K562 (cell line): ENCODE results near the gene PTK7. TPM values are rescaled to one million over a fixed set of nuclear protein-coding genes. Genes with fewer than 3 reads are reported as not detected.

Source experiments
- CHD7 ChIP-seq: fragments of 200-600 bp; sonication (generic); IDR thresholded peaks from one replicate; pipeline ENCODE4 v1.6.1; 2012; ENCODE audit warnings: mild to moderate bottlenecking, low read depth, low read length, inconsistent platforms
- E2F3 ChIP-seq: fragments of 250-450 bp; sonication (Bioruptor Pico); IDR thresholded peaks from 2 replicates; pipeline ENCODE4 v1.4.0; 2020; ENCODE audit warnings: mild to moderate bottlenecking
- EGR1 ChIP-seq: fragments of 450-650 bp; conservative IDR thresholded peaks from 2 replicates; pipeline ENCODE4 v1.6.1; 2017; ENCODE audit warnings: mild to moderate bottlenecking
- ESRRB ChIP-seq: fragments of 250-450 bp; sonication (Bioruptor Pico); IDR thresholded peaks from 2 replicates; pipeline ENCODE4 v1.5.0; 2020; ENCODE audit warnings: mild to moderate bottlenecking, moderate library complexity, borderline replicate concordance
- HBP1 ChIP-seq: fragments of 450-650 bp; formaldehyde crosslinking; IDR thresholded peaks from 2 replicates; pipeline ENCODE4 v1.4.0; 2022; ENCODE audit warnings: missing genetic modification characterization
- NFE2L1 ChIP-seq: fragments of 450-650 bp; IDR thresholded peaks from 2 replicates; pipeline ENCODE4 v1.6.1; 2016; ENCODE audit warnings: missing genetic modification characterization, low read depth, mild to moderate bottlenecking, missing compliant biosample characterization, moderate library complexity, borderline replicate concordance
- NUFIP1 ChIP-seq: fragments of 450-650 bp; IDR thresholded peaks from 2 replicates; pipeline ENCODE4 v1.6.1; 2018; ENCODE audit not compliant: partially characterized antibody
- RBM14 ChIP-seq: fragments of 200-400 bp; formaldehyde crosslinking; IDR thresholded peaks from 2 replicates; pipeline ENCODE4 v1.6.1; 2018; ENCODE audit warnings: low read depth, mild to moderate bottlenecking, low read length, moderate library complexity, borderline replicate concordance; ENCODE audit not compliant: insufficient read depth
- ZNF695 ChIP-seq: fragments of 450-650 bp; formaldehyde crosslinking; IDR thresholded peaks from 2 replicates; pipeline ENCODE4 v1.4.0; 2020; ENCODE audit warnings: mild to moderate bottlenecking, moderate library complexity
- polyA plus RNA-seq, 8 experiments: library from polyadenylated mRNA; depleted of rRNA in 4 of 8; stranded (reverse) in 5 of 8; unstranded in 3 of 8; fragments of >200 nt; fragmentation: Nextera tagmentation in 2 of 8; fragmentation: Illumina TruSeq in 1 of 8; extraction: Ambion mirVana in 2 of 8; extraction: Trizol in 1 of 8; gene quantifications; 2 replicates each; pipeline versions ENCODE4 v1.2.1 to v1.2.3, GENCODE V29; 2011 to 2014; ENCODE audit warnings: inconsistent platforms in 1 of 8, missing spikeins in 1 of 8
- total RNA-seq, 7 experiments: library from RNA; depleted of rRNA in 6 of 7; stranded (reverse); fragments of >200 nt in 6 of 7; fragmentation: Illumina TruSeq in 2 of 7; extraction: Trizol in 2 of 7; gene quantifications; 2 replicates each; pipeline versions ENCODE4 v1.2.1 to v1.2.3, GENCODE V29; 2011 to 2021; ENCODE audit warnings: low replicate concordance in 1 of 7
- TF ChIP-seq, protein P1 (sequence below): fragments of 250-450 bp; sonication (Bioruptor Pico); IDR thresholded peaks from 2 replicates; pipeline ENCODE4 v1.4.0; 2020; ENCODE audit warnings: mild to moderate bottlenecking, moderate library complexity

Gene PTK7
- total and polyA plus RNA-seq, 9 of the 15 experiments (the other 6 are each of a cell fraction or from before 2014, with no cell fraction given) = 0.20 to 6.8 (median 4.2) TPM

DNA sequence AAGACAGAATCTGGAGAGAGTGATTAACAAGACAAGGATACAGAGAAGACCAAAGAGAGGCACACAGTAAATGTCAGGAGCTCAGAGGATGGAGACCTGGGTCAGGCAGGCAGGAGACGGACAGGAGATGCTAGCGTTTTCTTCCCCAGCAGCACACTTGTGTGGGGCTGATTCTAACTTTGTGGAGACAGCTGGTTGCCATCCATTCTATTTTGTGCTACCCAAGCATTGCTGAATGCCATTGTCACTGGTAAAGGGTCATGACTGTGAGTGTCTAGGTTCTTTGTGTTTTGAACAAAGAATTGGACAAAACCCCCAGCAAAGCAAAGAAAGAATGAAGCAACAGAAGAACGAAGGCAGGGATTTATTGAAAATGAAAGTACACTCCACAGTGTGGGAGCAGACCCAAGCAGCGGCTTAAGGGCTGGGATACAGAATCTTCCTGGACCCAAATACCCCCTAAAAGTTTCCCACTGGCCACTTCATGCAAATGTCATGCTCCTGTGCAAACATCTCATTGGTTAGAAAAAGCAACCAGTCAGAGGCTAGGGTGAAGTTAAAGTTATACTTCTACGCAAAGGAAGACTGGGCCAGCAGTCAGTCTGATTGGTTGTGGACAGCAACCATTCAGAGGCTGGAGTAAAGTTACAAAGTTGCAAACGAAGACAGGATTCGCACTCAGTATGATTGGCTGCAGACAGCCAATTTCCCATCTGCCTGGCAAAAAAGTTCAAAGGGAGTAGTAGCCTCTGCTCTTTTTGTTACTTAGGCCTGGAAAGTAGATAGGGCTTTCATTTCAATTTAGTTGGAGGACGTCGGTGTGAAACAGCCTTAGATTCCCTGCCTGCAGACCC is 17.5 kb downstream of the PTK7 start (continued):
- TF ChIP-seq, protein P1, sequence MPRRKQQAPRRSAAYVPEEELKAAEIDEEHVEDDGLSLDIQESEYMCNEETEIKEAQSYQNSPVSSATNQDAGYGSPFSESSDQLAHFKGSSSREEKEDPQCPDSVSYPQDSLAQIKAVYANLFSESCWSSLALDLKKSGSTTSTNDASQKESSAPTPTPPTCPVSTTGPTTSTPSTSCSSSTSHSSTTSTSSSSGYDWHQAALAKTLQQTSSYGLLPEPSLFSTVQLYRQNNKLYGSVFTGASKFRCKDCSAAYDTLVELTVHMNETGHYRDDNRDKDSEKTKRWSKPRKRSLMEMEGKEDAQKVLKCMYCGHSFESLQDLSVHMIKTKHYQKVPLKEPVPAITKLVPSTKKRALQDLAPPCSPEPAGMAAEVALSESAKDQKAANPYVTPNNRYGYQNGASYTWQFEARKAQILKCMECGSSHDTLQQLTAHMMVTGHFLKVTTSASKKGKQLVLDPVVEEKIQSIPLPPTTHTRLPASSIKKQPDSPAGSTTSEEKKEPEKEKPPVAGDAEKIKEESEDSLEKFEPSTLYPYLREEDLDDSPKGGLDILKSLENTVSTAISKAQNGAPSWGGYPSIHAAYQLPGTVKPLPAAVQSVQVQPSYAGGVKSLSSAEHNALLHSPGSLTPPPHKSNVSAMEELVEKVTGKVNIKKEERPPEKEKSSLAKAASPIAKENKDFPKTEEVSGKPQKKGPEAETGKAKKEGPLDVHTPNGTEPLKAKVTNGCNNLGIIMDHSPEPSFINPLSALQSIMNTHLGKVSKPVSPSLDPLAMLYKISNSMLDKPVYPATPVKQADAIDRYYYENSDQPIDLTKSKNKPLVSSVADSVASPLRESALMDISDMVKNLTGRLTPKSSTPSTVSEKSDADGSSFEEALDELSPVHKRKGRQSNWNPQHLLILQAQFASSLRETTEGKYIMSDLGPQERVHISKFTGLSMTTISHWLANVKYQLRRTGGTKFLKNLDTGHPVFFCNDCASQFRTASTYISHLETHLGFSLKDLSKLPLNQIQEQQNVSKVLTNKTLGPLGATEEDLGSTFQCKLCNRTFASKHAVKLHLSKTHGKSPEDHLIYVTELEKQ = no peak
- TF ChIP-seq EGR1 = no peak
- TF ChIP-seq ZNF695 (CRISPR knock-in tag) = no peak
- no peak for TF ChIP-seq ESRRB (CRISPR knock-in tag)
- no peak for TF ChIP-seq NUFIP1
- no peak for TF ChIP-seq HBP1 (CRISPR knock-in tag)
- no peak for TF ChIP-seq E2F3 (CRISPR knock-in tag)
- TF ChIP-seq CHD7 = no peak
- TF ChIP-seq RBM14 = no peak
- no peak for TF ChIP-seq NFE2L1 (tag)
